ENCODE measurements around the gene FLT1.

DNA sequence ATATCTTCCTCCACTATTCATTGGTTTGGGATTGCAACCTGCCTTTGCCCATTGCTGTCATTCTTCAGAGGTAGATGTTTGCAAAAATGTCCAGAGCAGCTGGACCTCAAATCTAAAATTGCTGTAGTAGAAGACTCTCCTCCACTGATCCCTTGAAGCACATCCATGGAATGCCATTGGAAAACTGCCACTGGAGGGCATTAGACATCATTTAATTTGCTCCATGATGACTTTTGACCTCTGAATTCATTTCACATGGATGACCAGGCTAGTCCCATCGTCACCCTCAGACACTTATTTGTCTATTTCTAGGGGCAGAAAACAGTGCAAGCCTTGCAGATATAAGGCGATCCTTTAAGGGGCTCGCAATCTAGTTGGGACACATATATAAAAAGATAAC lies 33.9 kb upstream of the FLT1 start:
- no peak for TF ChIP-seq ZNF677 (tag by site-specific recombination; IDR thresholded peaks at IDR 0.05)
- TF ChIP-seq, protein P1, sequence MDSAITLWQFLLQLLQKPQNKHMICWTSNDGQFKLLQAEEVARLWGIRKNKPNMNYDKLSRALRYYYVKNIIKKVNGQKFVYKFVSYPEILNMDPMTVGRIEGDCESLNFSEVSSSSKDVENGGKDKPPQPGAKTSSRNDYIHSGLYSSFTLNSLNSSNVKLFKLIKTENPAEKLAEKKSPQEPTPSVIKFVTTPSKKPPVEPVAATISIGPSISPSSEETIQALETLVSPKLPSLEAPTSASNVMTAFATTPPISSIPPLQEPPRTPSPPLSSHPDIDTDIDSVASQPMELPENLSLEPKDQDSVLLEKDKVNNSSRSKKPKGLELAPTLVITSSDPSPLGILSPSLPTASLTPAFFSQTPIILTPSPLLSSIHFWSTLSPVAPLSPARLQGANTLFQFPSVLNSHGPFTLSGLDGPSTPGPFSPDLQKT (IDR thresholded peaks at IDR 0.05; ENCODE audit: borderline replicate concordance, low read depth, low read length) = no peak
- TF ChIP-seq, protein P2, sequence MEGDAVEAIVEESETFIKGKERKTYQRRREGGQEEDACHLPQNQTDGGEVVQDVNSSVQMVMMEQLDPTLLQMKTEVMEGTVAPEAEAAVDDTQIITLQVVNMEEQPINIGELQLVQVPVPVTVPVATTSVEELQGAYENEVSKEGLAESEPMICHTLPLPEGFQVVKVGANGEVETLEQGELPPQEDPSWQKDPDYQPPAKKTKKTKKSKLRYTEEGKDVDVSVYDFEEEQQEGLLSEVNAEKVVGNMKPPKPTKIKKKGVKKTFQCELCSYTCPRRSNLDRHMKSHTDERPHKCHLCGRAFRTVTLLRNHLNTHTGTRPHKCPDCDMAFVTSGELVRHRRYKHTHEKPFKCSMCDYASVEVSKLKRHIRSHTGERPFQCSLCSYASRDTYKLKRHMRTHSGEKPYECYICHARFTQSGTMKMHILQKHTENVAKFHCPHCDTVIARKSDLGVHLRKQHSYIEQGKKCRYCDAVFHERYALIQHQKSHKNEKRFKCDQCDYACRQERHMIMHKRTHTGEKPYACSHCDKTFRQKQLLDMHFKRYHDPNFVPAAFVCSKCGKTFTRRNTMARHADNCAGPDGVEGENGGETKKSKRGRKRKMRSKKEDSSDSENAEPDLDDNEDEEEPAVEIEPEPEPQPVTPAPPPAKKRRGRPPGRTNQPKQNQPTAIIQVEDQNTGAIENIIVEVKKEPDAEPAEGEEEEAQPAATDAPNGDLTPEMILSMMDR (tag by site-specific recombination; IDR thresholded peaks at IDR 0.05) = no peak
- TF ChIP-seq, protein P3, sequence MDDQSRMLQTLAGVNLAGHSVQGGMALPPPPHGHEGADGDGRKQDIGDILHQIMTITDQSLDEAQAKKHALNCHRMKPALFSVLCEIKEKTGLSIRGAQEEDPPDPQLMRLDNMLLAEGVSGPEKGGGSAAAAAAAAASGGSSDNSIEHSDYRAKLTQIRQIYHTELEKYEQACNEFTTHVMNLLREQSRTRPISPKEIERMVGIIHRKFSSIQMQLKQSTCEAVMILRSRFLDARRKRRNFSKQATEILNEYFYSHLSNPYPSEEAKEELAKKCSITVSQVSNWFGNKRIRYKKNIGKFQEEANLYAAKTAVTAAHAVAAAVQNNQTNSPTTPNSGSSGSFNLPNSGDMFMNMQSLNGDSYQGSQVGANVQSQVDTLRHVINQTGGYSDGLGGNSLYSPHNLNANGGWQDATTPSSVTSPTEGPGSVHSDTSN (CRISPR knock-in tag; IDR thresholded peaks at IDR 0.05) = no peak
- TF ChIP-seq ZNF184 (tag by site-specific recombination; IDR thresholded peaks at IDR 0.05) = no peak
- TF ChIP-seq GLI2 (tag by site-specific recombination; IDR thresholded peaks at IDR 0.05; ENCODE audit: borderline replicate concordance, low read depth) = no peak
- no peak for TF ChIP-seq ZEB2 (tag by site-specific recombination; IDR thresholded peaks at IDR 0.05)
- TF ChIP-seq ZNF350 (tag by site-specific recombination; IDR thresholded peaks at IDR 0.05) = no peak
- no peak for TF ChIP-seq ZNF175 (tag by site-specific recombination; IDR thresholded peaks at IDR 0.05)
